ENCODE measurements around the gene SLC35G4.

DNA sequence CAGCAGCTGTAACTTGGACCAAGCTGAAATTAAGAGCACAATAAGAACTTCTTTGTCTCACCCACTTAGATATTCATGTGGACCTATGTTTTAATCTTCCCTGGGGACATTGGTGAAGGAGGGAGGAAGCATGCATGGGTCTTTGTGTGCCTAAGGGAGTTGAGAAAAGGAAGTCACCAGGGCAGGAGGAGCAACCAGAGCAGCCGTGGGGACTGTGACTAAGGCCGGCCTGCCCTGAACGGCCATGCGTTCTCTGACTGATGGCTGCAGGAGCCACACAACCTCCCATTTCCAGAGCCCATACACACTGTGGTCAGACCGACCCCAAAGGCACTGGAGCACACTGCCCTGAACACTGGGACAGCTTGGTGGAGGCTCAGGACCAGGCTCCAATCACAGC is 43.7 kb upstream of the SLC35G4 start:
- TF ChIP-seq, protein P1, sequence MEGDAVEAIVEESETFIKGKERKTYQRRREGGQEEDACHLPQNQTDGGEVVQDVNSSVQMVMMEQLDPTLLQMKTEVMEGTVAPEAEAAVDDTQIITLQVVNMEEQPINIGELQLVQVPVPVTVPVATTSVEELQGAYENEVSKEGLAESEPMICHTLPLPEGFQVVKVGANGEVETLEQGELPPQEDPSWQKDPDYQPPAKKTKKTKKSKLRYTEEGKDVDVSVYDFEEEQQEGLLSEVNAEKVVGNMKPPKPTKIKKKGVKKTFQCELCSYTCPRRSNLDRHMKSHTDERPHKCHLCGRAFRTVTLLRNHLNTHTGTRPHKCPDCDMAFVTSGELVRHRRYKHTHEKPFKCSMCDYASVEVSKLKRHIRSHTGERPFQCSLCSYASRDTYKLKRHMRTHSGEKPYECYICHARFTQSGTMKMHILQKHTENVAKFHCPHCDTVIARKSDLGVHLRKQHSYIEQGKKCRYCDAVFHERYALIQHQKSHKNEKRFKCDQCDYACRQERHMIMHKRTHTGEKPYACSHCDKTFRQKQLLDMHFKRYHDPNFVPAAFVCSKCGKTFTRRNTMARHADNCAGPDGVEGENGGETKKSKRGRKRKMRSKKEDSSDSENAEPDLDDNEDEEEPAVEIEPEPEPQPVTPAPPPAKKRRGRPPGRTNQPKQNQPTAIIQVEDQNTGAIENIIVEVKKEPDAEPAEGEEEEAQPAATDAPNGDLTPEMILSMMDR (IDR thresholded peaks at IDR 0.05): no peak
- no peak for TF ChIP-seq POLR2A (IDR thresholded peaks at IDR 0.05)

Measured in body of pancreas (tissue), 4 donors.